ENCODE results near the gene KRI1.

The KRI1 gene

DNA sequence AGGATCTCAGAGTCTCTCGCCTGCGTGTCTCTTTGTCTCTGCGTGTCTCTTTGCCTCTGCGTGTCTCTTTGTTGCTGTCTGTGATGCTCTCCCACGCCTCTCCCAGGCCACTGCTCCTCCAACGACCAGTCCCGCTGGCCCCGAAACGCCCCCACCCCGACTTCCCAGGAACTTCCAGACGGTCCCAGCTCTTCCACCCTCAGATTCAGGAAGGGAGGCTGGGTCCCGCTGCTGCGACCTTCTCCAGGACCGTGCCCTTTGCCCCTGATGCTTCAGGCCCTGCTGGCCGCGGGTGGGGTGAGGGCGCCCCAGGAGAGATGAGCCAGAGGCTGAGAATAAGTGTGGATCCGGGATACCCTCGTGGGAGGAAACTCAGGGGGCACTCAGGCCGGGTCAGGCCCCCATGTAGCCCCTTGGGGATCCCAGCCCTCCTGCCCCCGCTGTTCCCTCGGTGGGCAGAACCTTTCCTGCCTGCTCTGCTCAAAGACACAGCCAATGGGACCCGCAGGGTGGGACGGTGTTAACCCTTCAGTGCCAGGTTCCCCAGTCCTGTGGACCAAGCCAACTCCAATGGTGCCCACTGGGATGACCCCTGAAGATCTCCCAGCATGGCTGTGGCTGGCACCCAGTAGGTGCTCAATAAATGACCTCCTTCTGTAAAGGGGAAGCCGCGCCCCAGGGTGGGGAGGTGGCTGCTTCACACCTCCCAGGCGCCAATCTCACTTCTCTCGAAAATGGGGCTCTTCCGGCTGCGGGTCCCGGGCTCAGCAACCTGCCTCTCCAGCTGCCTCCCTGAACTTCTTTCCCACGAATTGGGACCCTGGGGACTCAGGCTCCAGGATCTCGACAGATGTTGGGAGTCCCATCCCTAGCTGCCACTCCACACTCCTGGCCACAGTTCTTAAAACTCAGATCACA is 47.1 kb downstream of the KRI1 start:
- no peak for DNase-seq (ENCODE audit: low spot score)

DNA sequence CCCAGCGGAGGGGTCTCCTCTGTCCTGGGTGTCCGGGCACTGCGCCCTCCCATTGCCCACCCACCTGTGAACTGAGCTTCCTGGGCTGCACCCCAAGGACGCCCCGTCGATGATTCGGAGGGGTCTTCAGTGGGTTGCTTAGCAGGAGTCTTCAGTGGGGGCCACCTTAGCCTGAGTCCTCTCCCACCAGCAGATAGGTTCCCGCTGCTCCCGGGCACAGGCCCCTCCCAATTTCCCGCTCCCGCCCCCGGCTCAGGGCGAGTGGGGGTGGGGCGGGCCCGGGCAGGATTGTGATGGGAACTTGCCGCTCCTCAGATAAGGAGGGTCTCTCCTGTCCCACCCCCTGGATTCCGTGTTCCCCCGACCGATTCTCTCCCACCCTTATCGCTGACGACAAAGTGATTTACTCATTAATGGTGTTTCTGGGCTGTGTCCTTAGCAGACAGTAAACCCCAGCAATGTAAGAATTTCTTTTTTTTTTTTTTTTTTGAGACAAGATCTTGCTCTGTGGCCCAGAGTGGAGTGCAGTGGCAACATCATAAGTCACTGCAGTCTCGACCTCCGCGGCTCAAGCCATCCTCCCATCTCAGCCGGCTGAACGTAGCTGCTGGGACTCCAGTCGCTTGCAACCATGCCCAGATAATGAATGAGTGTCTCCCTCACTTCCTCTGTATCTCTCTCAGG is 47.9 kb downstream of the KRI1 start:
- no peak for DNase-seq (ENCODE audit: low spot score)

DNA sequence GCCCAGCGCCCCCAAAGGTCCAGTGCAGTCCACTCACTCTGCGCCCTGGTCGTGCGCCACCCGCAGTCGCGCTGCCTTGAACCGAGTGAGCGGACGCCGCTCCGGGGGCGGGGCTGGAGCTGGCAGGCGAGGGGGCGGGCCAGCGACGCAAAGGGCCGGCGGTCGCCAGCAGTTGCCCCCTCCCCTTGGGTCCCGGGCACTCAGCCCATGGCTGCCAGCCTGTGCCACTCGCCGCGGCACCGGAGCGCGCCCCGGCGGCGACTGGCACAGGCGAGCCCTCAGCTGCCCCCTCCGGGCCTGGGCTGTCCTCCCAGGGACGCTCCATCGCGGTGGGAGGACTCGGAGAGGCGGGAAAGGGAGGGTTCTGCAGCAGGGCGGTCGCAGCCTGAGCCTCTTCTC is 48.5 kb downstream of the KRI1 start, which contains the start of gene S1PR5:
TSS of gene S1PR5 (minus strand) at position 87 of the 399 bp plus-strand sequence. CDS start 2,436 bp downstream, outside the sequence.
- no peak for DNase-seq (ENCODE audit: low spot score)

DNA sequence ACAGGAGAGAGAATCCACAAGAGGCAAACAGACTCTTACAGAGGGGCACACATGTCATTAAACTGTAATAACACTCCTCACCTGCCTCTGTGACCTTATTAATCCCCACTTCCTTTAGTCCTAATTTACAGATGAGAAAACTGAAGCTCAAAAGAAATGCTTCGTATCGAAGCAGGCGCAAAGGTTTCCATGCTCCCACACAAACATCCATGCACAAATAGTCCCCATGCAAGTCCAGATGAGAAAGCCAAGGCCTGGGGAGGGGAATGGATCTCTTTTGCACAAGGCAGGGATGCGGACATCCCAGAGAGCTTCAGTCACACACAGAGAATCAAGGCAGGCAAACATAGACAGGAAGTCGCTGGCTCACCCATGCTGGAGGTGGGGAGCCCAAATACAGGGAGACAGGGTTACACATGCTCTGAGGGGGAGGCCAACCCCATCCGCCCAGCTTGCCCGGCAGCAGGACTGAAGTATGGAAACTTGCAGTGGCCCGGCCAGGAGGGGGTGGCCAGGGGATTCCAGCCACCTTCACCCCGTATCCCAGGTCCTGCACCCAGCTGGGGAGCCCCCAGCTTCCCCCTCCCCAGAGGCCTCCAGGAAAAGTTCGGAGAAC is 49.0 kb downstream of the KRI1 start:
- DNase-seq (ENCODE audit: low spot score) = no peak

DNA sequence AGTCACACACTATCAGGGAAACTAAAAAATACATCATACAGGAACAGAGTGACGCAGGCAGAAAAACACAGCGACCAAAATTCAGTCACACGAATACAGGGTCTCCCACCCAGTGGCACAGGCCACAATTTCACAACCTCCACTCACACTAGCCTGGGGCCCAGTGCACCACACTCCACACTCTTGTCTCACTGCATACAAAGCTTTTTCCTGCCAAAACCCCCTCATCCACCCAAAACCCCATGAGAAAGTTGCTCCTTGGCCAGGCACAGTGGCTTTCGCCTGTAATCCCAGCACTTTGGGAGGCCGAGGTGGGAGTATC is 49.8 kb downstream of the KRI1 start:
- DNase-seq (ENCODE audit: low spot score) = no peak

DNA sequence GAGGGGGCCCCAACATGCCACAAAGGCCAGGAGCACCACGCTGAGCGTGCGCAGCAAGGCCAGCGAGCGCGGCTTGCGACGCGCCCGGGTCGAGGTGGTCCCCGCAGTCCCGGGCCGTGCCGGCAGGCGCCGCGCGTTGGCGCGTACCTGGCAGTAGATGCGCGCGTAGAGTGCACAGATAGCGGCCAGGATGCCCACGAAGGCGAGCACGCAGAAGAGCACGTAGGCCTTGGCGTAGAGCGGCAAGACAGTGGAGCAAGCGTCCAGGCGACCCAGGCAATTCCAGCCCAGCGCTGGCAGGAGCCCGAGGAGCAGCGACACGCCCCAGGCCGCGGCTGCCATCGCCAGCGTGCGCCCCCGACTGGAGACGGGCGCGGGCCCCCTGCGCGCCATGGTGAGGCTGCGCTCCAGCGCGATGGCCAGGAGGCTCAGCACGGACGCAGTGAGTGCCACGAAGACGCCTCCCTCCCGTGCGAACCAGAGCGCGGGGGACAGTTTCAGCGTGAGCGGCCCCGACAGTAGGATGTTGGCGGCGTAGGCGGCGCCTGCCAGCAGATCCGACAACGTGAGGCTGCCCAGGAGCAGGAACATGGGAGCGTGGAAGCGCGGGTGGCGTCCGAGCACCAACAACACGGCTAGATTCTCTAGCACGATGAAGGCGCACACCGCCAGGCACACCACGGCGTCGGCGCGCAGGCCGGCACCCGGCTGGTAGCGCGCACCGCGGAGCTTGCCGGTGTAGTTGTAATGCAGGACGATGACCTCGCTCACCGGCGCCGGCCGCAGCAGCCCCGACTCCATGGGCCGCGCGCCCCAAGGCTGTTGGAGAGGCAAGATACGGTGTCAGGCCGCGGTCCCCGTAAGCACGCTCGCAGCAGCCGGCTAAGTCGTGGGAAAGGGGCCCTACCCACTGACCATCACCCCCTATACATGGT is 51.3 kb downstream of the KRI1 start:
- no peak for DNase-seq (ENCODE audit: low spot score)

DNA sequence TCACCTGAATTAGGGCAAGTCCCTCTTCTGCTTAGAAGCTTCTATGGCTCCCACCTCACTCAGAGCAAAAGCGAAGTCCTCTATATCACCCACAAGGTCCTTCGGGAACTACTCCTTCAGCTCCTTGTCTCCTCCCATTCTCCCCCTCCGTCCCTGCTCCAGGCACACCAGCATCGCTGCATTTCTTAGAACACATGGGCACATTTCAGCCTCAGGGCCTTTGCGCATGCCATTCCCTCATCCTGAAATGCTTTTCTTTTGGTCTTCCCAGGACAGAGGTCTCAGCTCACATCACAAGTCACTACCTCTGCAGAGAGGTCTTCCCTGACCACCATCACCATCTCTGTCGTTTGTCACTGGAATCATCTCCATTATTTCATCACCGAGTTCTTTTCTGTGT is 52.6 kb downstream of the KRI1 start:
- DNase-seq (ENCODE audit: low spot score) = no peak

DNA sequence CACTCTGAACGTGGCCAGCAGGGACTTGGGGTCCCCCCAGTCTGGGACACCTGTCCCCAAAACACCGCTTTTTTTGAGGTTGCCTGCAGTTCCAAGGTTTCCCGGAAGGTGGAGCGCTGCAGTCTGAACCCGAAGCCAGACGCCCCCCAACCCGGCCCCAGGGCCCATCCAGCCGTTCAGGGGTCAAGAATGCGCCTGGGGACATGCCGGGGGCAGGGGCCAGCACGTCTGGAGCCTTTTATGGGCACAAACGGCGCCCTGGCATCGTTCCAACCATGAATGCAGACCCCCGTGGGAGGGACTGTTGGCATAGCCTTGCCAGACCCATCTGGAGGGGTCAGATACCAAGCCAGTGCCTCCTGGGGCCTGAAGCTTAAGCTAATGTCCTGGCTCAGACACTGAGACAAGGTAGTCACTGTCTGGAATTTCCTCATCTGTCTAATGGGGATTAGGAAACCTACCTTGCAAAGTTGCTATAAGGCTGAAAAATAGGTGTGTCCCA is 55.5 kb downstream of the KRI1 start:
- peak; percentile 53 for DNase-seq (ENCODE audit: low spot score)

DNA sequence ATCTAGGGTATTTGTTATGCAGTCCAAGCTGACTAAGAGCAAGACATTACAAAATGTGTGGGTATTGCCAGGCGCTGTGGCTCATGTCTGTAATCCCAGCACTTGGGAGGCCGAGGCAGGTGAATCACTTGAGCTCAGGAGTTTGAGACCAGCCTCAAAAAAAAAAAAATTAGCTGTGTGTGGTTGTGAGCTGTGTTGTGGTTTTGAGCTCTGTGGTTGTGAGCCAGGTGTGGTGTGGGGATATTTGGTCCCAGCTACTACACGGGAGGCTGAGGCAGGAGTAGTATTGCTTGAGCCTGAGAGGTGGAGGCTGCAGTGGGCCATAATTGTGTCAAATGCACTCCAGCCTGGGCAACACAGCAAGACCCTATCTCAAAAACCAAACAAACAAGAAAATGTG is 57.1 kb downstream of the KRI1 start:
- DNase-seq (ENCODE audit: low spot score) = no peak

DNA sequence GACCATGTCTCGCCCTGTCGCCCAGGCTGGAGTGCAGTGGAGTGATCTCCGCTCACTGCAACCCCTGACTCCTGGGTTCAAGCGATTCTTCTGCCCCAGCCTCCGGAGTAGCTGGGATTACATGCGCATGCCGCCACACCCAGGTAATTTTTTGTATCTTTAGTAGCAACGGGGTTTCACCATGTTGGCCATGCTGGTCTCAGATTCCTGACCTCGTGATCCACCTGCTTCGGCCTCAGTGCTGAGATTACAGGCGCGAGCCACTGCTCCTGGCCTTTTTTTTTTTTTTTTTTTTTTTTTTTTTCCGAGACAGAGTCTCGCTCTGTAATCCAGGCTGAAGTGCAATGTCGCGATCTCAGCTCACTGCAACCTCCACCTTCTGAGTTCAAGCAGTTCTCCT is 57.8 kb downstream of the KRI1 start:
- no peak for DNase-seq (ENCODE audit: low spot score)

DNA sequence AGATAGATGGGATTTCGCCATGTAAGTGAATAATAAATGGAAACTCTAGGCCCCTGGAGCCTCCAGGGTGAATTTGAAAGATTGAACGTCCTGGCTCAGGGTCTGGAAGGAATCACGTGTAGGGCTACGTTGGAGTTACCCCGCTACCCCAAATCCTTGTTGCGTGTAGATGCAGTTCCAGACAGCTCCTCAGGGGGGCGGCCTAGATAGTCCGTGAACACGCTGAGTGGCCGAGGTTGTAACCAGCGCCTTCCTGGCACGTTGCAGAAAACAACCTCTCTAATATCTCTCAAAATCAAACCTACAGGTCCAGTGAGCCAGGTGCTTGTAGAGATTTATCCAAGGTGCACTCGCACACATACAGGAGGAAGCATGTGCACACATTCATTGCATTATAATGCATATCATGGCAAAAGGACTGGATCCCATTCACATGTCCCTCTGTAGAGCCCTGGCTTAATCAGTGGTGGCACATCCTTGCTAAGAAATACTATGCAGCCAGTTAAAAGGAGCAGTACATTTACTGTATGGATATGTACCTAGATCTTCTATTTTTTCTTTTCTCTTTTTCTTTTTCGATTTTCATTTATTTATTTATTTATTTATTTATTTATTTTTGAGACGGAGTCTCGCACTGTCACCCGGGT is 60.1 kb downstream of the KRI1 start:
- DNase-seq (ENCODE audit: low spot score) = peak; percentile 82

Measured in hematopoietic multipotent progenitor cell treated with erythropoietin and hydrocortisone succinate and interleukin-3 and kit ligand, for 15 days (in vitro differentiated cells).